Nephron progenitor cell (in vitro differentiated cells): ENCODE data around the gene CHST13.
"Not testable (repeated sequence)": the region's sequence is repeated elsewhere in the genome, so short reads cannot be mapped to it uniquely, and the experiment has no call there.

Experiments used
- DNase-seq: peaks from one replicate; pipeline ENCODE4 v3.0.0; 2021
- H3K27ac Mint-ChIP-seq: 2 replicates; pipeline ENCODE4 v1.8.0; 2021; ENCODE audit warnings: mild to moderate bottlenecking, moderate library complexity, mixed read lengths
- H3K27me3 Mint-ChIP-seq: 2 replicates; pipeline ENCODE4 v1.8.0; 2021; ENCODE audit warnings: mild to moderate bottlenecking, low read depth, mixed read lengths; ENCODE audit not compliant: poor library complexity
- H3K36me3 Mint-ChIP-seq: 2 replicates; pipeline ENCODE4 v1.8.0; 2021; ENCODE audit warnings: low read depth, mixed read lengths
- H3K4me1 Mint-ChIP-seq: 2 replicates; pipeline ENCODE4 v1.8.0; 2021; ENCODE audit warnings: mixed read lengths
- H3K4me3 Mint-ChIP-seq: 2 replicates; pipeline ENCODE4 v1.8.0; 2021; ENCODE audit warnings: mild to moderate bottlenecking, moderate library complexity, mixed read lengths
- H3K9me3 Mint-ChIP-seq: 2 replicates; pipeline ENCODE4 v1.8.0; 2021; ENCODE audit warnings: mild to moderate bottlenecking, moderate library complexity, mixed read lengths
- CTCF ChIP-seq: fragments of 200-600 bp; sonication (generic); IDR thresholded peaks from 2 replicates; pipeline ENCODE4 v1.5.0; 2021; ENCODE audit warnings: antibody characterized with exemption

The CHST13 gene

GRCh38 chr3:126577261-126577660 lies 53.3 kb downstream of the CHST13 start:
- H3K36me3 Mint-ChIP-seq = peaks cover 18% of the 10 kb centered on the region
- peaks cover 10% of the 10 kb centered on the region for H3K4me1 Mint-ChIP-seq
- peaks cover 14% of the 10 kb centered on the region for H3K27me3 Mint-ChIP-seq
- peaks cover 18% of the 10 kb centered on the region for H3K9me3 Mint-ChIP-seq
- no peak for TF ChIP-seq CTCF
- DNase-seq = no peak
- H3K4me3 Mint-ChIP-seq = no peak overlapping the region
- no peak overlapping the region for H3K27ac Mint-ChIP-seq

GRCh38 chr3:126578702-126579101 lies 54.7 kb downstream of the CHST13 start:
- Mint-ChIP-seq H3K36me3 (peaks cover 20% of the 10 kb centered on the region), H3K4me3 (no peak overlapping the region), H3K4me1 (peaks cover 10% of the 10 kb centered on the region), H3K27ac (no peak overlapping the region), H3K9me3 (peaks cover 19% of the 10 kb centered on the region), H3K27me3 (peaks cover 12% of the 10 kb centered on the region)
- DNase-seq = no peak
- no peak for TF ChIP-seq CTCF

GRCh38 chr3:126580746-126581145 lies 56.8 kb downstream of the CHST13 start:
- Mint-ChIP-seq H3K4me3 (no peak overlapping the region), H3K27me3 (peaks cover 10% of the 10 kb centered on the region), H3K36me3 (peaks cover 20% of the 10 kb centered on the region), H3K27ac (no peak overlapping the region), H3K4me1 (peaks cover 10% of the 10 kb centered on the region), H3K9me3 (peaks cover 19% of the 10 kb centered on the region)
- no peak for TF ChIP-seq CTCF
- no peak for DNase-seq

GRCh38 chr3:126581569-126581968 lies 57.6 kb downstream of the CHST13 start:
- no peak overlapping the region for H3K27ac Mint-ChIP-seq
- no peak for TF ChIP-seq CTCF
- peaks cover 22% of the 10 kb centered on the region for H3K9me3 Mint-ChIP-seq
- peaks cover 20% of the 10 kb centered on the region for H3K36me3 Mint-ChIP-seq
- peaks cover 10% of the 10 kb centered on the region for H3K4me1 Mint-ChIP-seq
- DNase-seq = no peak
- H3K27me3 Mint-ChIP-seq = peaks cover 13% of the 10 kb centered on the region
- no peak overlapping the region for H3K4me3 Mint-ChIP-seq

GRCh38 chr3:126582311-126582710 lies 58.4 kb downstream of the CHST13 start:
- H3K36me3 Mint-ChIP-seq = peaks cover 20% of the 10 kb centered on the region
- TF ChIP-seq CTCF = no peak
- no peak overlapping the region for H3K4me3 Mint-ChIP-seq
- no peak overlapping the region for H3K27ac Mint-ChIP-seq
- H3K4me1 Mint-ChIP-seq = peaks cover 10% of the 10 kb centered on the region
- no peak for DNase-seq
- H3K27me3 Mint-ChIP-seq = peaks cover 16% of the 10 kb centered on the region
- peaks cover 29% of the 10 kb centered on the region for H3K9me3 Mint-ChIP-seq

- H3K36me3 Mint-ChIP-seq = peaks cover 35% of the 10 kb centered on the region
- H3K27ac Mint-ChIP-seq, H3K4me1 Mint-ChIP-seq, H3K4me3 Mint-ChIP-seq, DNase-seq: not testable (repeated sequence)
- peaks cover 12% of the 10 kb centered on the region for H3K27me3 Mint-ChIP-seq
- peaks cover 91% of the 10 kb centered on the region for H3K9me3 Mint-ChIP-seq
Measured at GRCh38 chr3:126591515-126591914, 67.6 kb downstream of the CHST13 start.
